H1 (cell line): Measurements from ENCODE around the gene CACNA1B. TPM values are rescaled to one million over a fixed set of nuclear protein-coding genes. Genes with fewer than 3 reads are reported as not detected.
"Not testable (repeated sequence)": the region's sequence is repeated elsewhere in the genome, so short reads cannot be mapped to it uniquely, and the experiment has no call there.

Experiments used
- CTCF ChIA-PET: fragments of 300-600 bp; sonication (Branson Sonifier 250); formaldehyde crosslinking; loops from one replicate; lab custom pipeline; 2021; ENCODE audit not compliant: partially characterized antibody; lab: Charles Lee
- POLR2A ChIA-PET: fragments of 300-600 bp; sonication (Branson Sonifier 250); formaldehyde crosslinking; loops from one replicate; lab custom pipeline; 2021; ENCODE audit warnings: inconsistent platforms; ENCODE audit not compliant: partially characterized antibody; lab: Charles Lee
- DNase-seq, 2 experiments: peaks; one replicate each; pipeline versions ENCODE4 v3.0.0 to v3.0.0-alpha.2; 2010 to 2022; ENCODE audit warnings: low spot score in 2 of 2, low read depth in 1 of 2, mixed read lengths in 1 of 2
- FAIRE-seq: peaks from 2 replicates; lab custom pipeline; 2011; peaks lifted over from hg19 to GRCh38; lab: Jason Lieb, UNC
- H2AFZ ChIP-seq: 2 replicates; pipeline ENCODE4 v1.8.1; 2012; ENCODE audit warnings: low read length, inconsistent platforms
- H2AK5ac ChIP-seq: 2 replicates; pipeline ENCODE4 v1.6.1; 2013; ENCODE audit warnings: low read depth, low read length
- H2BK120ac ChIP-seq: replicated peaks from 2 replicates; pipeline ENCODE3; 2013; ENCODE audit warnings: low read depth, low read length, inconsistent platforms
- H2BK12ac ChIP-seq: 2 replicates; pipeline ENCODE4 v1.6.1; 2013; ENCODE audit warnings: low read depth, low read length
- H2BK15ac ChIP-seq: 2 replicates; pipeline ENCODE4 v1.6.1; 2013; ENCODE audit warnings: low read length
- H2BK20ac ChIP-seq: 2 replicates; pipeline ENCODE4 v1.6.1; 2013; ENCODE audit warnings: low read length
- H2BK5ac ChIP-seq: 2 replicates; pipeline ENCODE4 v1.6.1; 2013; ENCODE audit warnings: low read depth, low read length
- H3K14ac ChIP-seq: 2 replicates; pipeline ENCODE4 v1.6.1; 2013; ENCODE audit warnings: inconsistent platforms; ENCODE audit not compliant: insufficient read length
- H3K18ac ChIP-seq: 2 replicates; pipeline ENCODE4 v1.6.1; 2013; ENCODE audit warnings: low read length; ENCODE audit errors: extremely low read depth
- H3K23ac ChIP-seq: 2 replicates; pipeline ENCODE4 v1.6.1; 2013; ENCODE audit warnings: inconsistent platforms; ENCODE audit not compliant: insufficient read length
- H3K23me2 ChIP-seq: 2 replicates; pipeline ENCODE4 v1.6.1; 2013; ENCODE audit warnings: low read depth, low read length
- H3K27ac ChIP-seq: 2 replicates; pipeline ENCODE4 v1.6.1; 2011; ENCODE audit warnings: low read depth, low read length, inconsistent platforms
- H3K27me3 ChIP-seq, 4 experiments: replicated peaks in 1 of 4; 1 replicate in 1 of 4; 2 replicates in 3 of 4; pipeline versions ENCODE4 v1.6.1 to v1.8.1; 2011 to 2013; ENCODE audit warnings: low read length in 3 of 4, mild to moderate bottlenecking in 3 of 4, inconsistent platforms in 2 of 4, mixed read lengths in 2 of 4, moderate library complexity in 1 of 4; ENCODE audit not compliant: control insufficient read depth in 3 of 4, insufficient read depth in 3 of 4; ENCODE audit errors: extremely low read depth in 1 of 4
- H3K36me3 ChIP-seq, 4 experiments: 2 replicates each; pipeline versions ENCODE4 v1.6.1 to v1.8.1; 2011 to 2013; ENCODE audit warnings: mild to moderate bottlenecking in 4 of 4, low read length in 3 of 4, moderate library complexity in 2 of 4, control low read depth in 1 of 4, inconsistent platforms in 1 of 4; ENCODE audit not compliant: insufficient read depth in 4 of 4, control insufficient read depth in 2 of 4
- H3K4ac ChIP-seq: replicated peaks from 2 replicates; pipeline ENCODE3; 2013; ENCODE audit warnings: low read length, low read depth, mixed read lengths, inconsistent platforms; ENCODE audit not compliant: insufficient read length
- H3K4me1 ChIP-seq, 4 experiments: replicated peaks in 1 of 4; 1 replicate in 1 of 4; 2 replicates in 3 of 4; pipeline versions ENCODE4 v1.6.1 to v1.8.1; 2011 to 2013; ENCODE audit warnings: low read length in 3 of 4, inconsistent platforms in 2 of 4, mixed read lengths in 1 of 4; ENCODE audit not compliant: insufficient read depth in 4 of 4, control insufficient read depth in 3 of 4
- H3K4me2 ChIP-seq, 2 experiments: 2 replicates each; pipeline versions ENCODE4 v1.6.1 to v1.8.1; 2011 to 2013; ENCODE audit warnings: low read depth in 2 of 2, low read length in 2 of 2, control low read depth in 1 of 2, inconsistent platforms in 1 of 2, mild to moderate bottlenecking in 1 of 2; ENCODE audit not compliant: insufficient read depth in 1 of 2
- H3K4me3 ChIP-seq, 4 experiments: fragments of 200-600, 300-600 bp in 1 of 4; sonication (generic), shearing (Covaris generic), sonication (Bioruptor Twin) in 1 of 4; 2 replicates each; pipeline versions ENCODE4 v1.5.1 to v1.8.1; 2011 to 2016; ENCODE audit warnings: low read length in 4 of 4, low read depth in 3 of 4, control low read depth in 2 of 4, inconsistent platforms in 2 of 4, mild to moderate bottlenecking in 2 of 4, mixed read lengths in 1 of 4, moderate library complexity in 1 of 4; ENCODE audit not compliant: insufficient read depth in 2 of 4; ENCODE audit errors: extremely low read depth in 1 of 4
- H3K56ac ChIP-seq: replicated peaks from 2 replicates; pipeline ENCODE3; 2013; ENCODE audit warnings: low read depth, mild to moderate bottlenecking, mixed read lengths, low read length, inconsistent platforms; ENCODE audit not compliant: insufficient read length
- H3K79me1 ChIP-seq: 2 replicates; pipeline ENCODE4 v1.6.1; 2013; ENCODE audit warnings: low read depth, low read length, control low read depth
- H3K79me2 ChIP-seq, 2 experiments: 2 replicates each; pipeline versions ENCODE4 v1.6.1 to v1.8.1; 2012 to 2013; ENCODE audit warnings: low read length in 2 of 2, mild to moderate bottlenecking in 2 of 2, inconsistent platforms in 1 of 2; ENCODE audit not compliant: insufficient read depth in 2 of 2, control insufficient read depth in 1 of 2
- H3K9ac ChIP-seq, 4 experiments: replicated peaks in 1 of 4; 1 replicate in 1 of 4; 2 replicates in 3 of 4; pipeline versions ENCODE4 v1.6.1 to v1.8.1; 2011 to 2013; ENCODE audit warnings: low read depth in 3 of 4, low read length in 3 of 4, control low read depth in 2 of 4, mild to moderate bottlenecking in 2 of 4, moderate library complexity in 2 of 4, inconsistent platforms in 1 of 4; ENCODE audit errors: extremely low read depth in 1 of 4
- H3K9me3 ChIP-seq, 2 experiments: 2 replicates each; pipeline versions ENCODE4 v1.6.1 to v1.8.1; 2012 to 2013; ENCODE audit warnings: mild to moderate bottlenecking in 2 of 2, moderate library complexity in 2 of 2, control low read depth in 1 of 2, inconsistent platforms in 1 of 2, low read depth in 1 of 2, low read length in 1 of 2, mixed read lengths in 1 of 2; ENCODE audit not compliant: insufficient read depth in 2 of 2
- H4K20me1 ChIP-seq, 2 experiments: replicated peaks in 1 of 2; 2 replicates each; pipeline versions ENCODE3 to v1.8.1; 2011 to 2013; ENCODE audit warnings: inconsistent platforms in 2 of 2, low read length in 2 of 2, mild to moderate bottlenecking in 1 of 2; ENCODE audit not compliant: insufficient read depth in 2 of 2, control insufficient read depth in 1 of 2
- H4K5ac ChIP-seq: 2 replicates; pipeline ENCODE4 v1.6.1; 2013; ENCODE audit warnings: low read length, low read depth, mixed read lengths, inconsistent platforms; ENCODE audit not compliant: insufficient read length
- H4K8ac ChIP-seq: 2 replicates; pipeline ENCODE4 v1.8.0; 2013; ENCODE audit warnings: mild to moderate bottlenecking, moderate library complexity, low read length, inconsistent platforms; ENCODE audit not compliant: insufficient read depth; ENCODE audit errors: extremely low read depth
- H4K91ac ChIP-seq: replicated peaks from 2 replicates; pipeline ENCODE3; 2013; ENCODE audit warnings: low read length, mixed read lengths, inconsistent platforms; ENCODE audit not compliant: insufficient read length
- WGBS, 2 experiments: shearing (Covaris generic) in 1 of 2; methylation state at CpG; one replicate each; pipeline versions ENCODE4 v1.1.6 to v1.1.7; 2013 to 2015; ENCODE audit warnings: low lambda C conversion rate in 2 of 2, mixed read lengths in 2 of 2, inconsistent platforms in 1 of 2, low coverage in 1 of 2, missing lambda C conversion rate in 1 of 2; ENCODE audit not compliant: insufficient replicate concordance in 2 of 2, insufficient coverage in 1 of 2, insufficient read length in 1 of 2; ENCODE audit errors: extremely low coverage in 1 of 2, missing lambda C conversion rate in 1 of 2; 5-methylcytosine and 5-hydroxymethylcytosine counted together
- polyA plus RNA-seq, 7 experiments: library from polyadenylated mRNA; depleted of rRNA in 3 of 7; stranded (reverse) in 5 of 7; unstranded in 2 of 7; fragments of >200 nt in 5 of 7; fragments of 200-250 nt in 2 of 7; gene quantifications; 1 replicate in 5 of 7; 2 replicates in 1 of 7; 4 replicates in 1 of 7; pipeline versions ENCODE4 v1.2.1 to v1.2.3, GENCODE V29; 2011 to 2013; ENCODE audit warnings: missing spikeins in 2 of 7, mixed read lengths in 2 of 7
- total RNA-seq: library from RNA; stranded (reverse); fragmentation: NEBNext Ultra II Directional; extraction: Animal tissue kit (Norgen Biotek cat#: 25700); gene quantifications from 2 replicates; pipeline ENCODE4 v1.2.1, GENCODE V29; 2021

The CACNA1B gene
- total and polyA plus RNA-seq, 2 of the 8 experiments (the other 6 are each of a cell fraction or from before 2014, with no cell fraction given): 1.5 to 5.7 TPM

DNA sequence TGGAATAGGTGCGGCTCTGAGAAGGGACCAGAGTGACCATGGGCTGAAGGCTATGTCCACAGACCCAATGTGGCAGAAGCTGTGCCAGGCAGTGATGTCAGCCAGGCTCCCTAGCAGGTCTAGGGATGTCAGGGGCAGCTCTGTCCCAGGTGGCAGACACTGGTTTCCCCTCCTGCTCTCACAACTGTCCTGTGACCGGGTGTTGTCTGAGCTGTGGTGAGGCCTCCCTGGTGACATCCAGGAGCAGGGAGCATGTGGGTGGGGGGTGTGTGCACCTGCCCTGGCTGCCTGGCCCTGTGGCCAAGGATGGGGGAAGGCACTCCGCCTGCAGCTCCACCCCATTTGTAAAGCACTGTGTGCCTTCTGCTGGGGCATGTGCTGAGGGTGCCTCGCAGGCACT lies 257.0 kb downstream of the CACNA1B start:
- H2BK12ac ChIP-seq, H3K36me3 ChIP-seq, H4K5ac ChIP-seq, H3K79me2 ChIP-seq, H4K8ac ChIP-seq, CTCF ChIA-PET, H2BK15ac ChIP-seq, H3K79me1 ChIP-seq, H3K23me2 ChIP-seq, H4K20me1 ChIP-seq, H3K27me3 ChIP-seq, DNase-seq, POLR2A ChIA-PET, H4K91ac ChIP-seq, H3K14ac ChIP-seq, H3K27ac ChIP-seq, FAIRE-seq, H3K9ac ChIP-seq, H3K4ac ChIP-seq, H3K56ac ChIP-seq, H2BK5ac ChIP-seq, H2BK20ac ChIP-seq, H3K4me1 ChIP-seq, H2BK120ac ChIP-seq, H3K4me3 ChIP-seq, H2AK5ac ChIP-seq, H2AFZ ChIP-seq, H3K18ac ChIP-seq, H3K23ac ChIP-seq, H3K4me2 ChIP-seq: not testable (repeated sequence)
- peaks cover 7 to 58% of the 10 kb centered on the region in 2 experiments; a peak in 3 of 4 replicates for H3K9me3 ChIP-seq
- WGBS, 2 experiments: 88% methylated on average over 1 of the region's 4 CpGs; no CpG with 5 or more reads in 1 of the 2 experiments

GRCh38 chr9:138139096-138139495 lies 261.5 kb downstream of the CACNA1B start:
- CTCF ChIA-PET, H2BK120ac ChIP-seq, H2BK15ac ChIP-seq, H4K91ac ChIP-seq, H3K56ac ChIP-seq, H4K5ac ChIP-seq, H2BK12ac ChIP-seq, H3K23me2 ChIP-seq, H3K4me1 ChIP-seq, H3K27me3 ChIP-seq, FAIRE-seq, H3K4ac ChIP-seq, H3K36me3 ChIP-seq, H3K18ac ChIP-seq, H4K20me1 ChIP-seq, H2AK5ac ChIP-seq, H3K23ac ChIP-seq, H2BK20ac ChIP-seq, H3K79me1 ChIP-seq, H3K4me3 ChIP-seq, H2AFZ ChIP-seq, H3K14ac ChIP-seq, H3K27ac ChIP-seq, H2BK5ac ChIP-seq, POLR2A ChIA-PET, H3K9ac ChIP-seq, H3K4me2 ChIP-seq, H3K79me2 ChIP-seq, DNase-seq, H4K8ac ChIP-seq: not testable (repeated sequence)
- WGBS, 2 experiments: 87% methylated on average over 10 of the region's 14 CpGs; no CpG with 5 or more reads in 1 of the 2 experiments
- peaks cover 6 to 63% of the 10 kb centered on the region in 2 experiments; a peak in 3 of 4 replicates for H3K9me3 ChIP-seq
